HEK293 (cell line): ENCODE measurements around the gene ADAMTSL4.

ENCODE experiments used
- CTCF ChIP-seq: fragments of 450-650 bp; formaldehyde crosslinking; IDR thresholded peaks from 2 replicates; pipeline ENCODE4 v1.5.1; 2016; ENCODE audit warnings: missing biosample characterization, missing genetic modification characterization
- GLI4 ChIP-seq: fragments of 450-650 bp; formaldehyde crosslinking; IDR thresholded peaks from 2 replicates; pipeline ENCODE4 v1.5.1; 2016; ENCODE audit warnings: missing biosample characterization, missing genetic modification characterization
- PRDM1 ChIP-seq: fragments of 450-650 bp; formaldehyde crosslinking; IDR thresholded peaks from 2 replicates; pipeline ENCODE4; 2016; ENCODE audit warnings: missing biosample characterization, missing genetic modification characterization
- ZNF157 ChIP-seq: fragments of 450-650 bp; formaldehyde crosslinking; IDR thresholded peaks from 2 replicates; pipeline ENCODE4 v1.5.1; 2016; ENCODE audit warnings: missing biosample characterization, missing genetic modification characterization
- ZSCAN30 ChIP-seq: fragments of 450-650 bp; IDR thresholded peaks from 2 replicates; pipeline ENCODE4 v1.5.1; 2018; ENCODE audit warnings: missing biosample characterization, mild to moderate bottlenecking, missing genetic modification characterization, moderate library complexity
- TF ChIP-seq, protein P1 (sequence below): IDR thresholded peaks from 2 replicates; pipeline ENCODE4 v1.6.1; 2011; ENCODE audit warnings: mild to moderate bottlenecking, low read depth, low read length, borderline replicate concordance
- TF ChIP-seq, protein P2 (sequence below): fragments of 450-650 bp; formaldehyde crosslinking; conservative IDR thresholded peaks from 2 replicates; pipeline ENCODE4 v1.5.1; 2016; ENCODE audit warnings: low read depth, missing biosample characterization, missing genetic modification characterization

DNA sequence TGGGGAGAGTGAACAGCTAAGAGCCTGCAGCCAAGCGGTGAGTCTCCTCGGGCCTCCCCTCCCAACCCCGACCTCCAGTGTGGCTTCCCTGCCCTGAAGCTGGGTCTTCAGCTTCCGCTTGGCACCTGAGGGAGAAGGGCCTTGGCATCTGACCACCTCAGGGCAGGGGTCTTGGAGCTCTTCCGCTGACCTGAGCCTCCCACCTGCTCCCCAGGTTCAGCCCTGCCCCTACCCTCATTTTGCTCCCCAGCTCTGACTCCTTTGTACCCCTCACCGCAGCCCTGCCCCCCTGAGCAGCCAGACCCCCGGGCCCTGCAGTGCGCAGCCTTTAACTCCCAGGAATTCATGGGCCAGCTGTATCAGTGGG is 4.9 kb downstream of the ADAMTSL4 start:
- TF ChIP-seq ZSCAN30 (no peak), PRDM1 (no peak), CTCF (tag by site-specific recombination) (no peak), ZNF157 (tag by site-specific recombination) (no peak), GLI4 (tag by site-specific recombination) (no peak)
- TF ChIP-seq, protein P1, sequence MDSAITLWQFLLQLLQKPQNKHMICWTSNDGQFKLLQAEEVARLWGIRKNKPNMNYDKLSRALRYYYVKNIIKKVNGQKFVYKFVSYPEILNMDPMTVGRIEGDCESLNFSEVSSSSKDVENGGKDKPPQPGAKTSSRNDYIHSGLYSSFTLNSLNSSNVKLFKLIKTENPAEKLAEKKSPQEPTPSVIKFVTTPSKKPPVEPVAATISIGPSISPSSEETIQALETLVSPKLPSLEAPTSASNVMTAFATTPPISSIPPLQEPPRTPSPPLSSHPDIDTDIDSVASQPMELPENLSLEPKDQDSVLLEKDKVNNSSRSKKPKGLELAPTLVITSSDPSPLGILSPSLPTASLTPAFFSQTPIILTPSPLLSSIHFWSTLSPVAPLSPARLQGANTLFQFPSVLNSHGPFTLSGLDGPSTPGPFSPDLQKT = no peak
- TF ChIP-seq, protein P2, sequence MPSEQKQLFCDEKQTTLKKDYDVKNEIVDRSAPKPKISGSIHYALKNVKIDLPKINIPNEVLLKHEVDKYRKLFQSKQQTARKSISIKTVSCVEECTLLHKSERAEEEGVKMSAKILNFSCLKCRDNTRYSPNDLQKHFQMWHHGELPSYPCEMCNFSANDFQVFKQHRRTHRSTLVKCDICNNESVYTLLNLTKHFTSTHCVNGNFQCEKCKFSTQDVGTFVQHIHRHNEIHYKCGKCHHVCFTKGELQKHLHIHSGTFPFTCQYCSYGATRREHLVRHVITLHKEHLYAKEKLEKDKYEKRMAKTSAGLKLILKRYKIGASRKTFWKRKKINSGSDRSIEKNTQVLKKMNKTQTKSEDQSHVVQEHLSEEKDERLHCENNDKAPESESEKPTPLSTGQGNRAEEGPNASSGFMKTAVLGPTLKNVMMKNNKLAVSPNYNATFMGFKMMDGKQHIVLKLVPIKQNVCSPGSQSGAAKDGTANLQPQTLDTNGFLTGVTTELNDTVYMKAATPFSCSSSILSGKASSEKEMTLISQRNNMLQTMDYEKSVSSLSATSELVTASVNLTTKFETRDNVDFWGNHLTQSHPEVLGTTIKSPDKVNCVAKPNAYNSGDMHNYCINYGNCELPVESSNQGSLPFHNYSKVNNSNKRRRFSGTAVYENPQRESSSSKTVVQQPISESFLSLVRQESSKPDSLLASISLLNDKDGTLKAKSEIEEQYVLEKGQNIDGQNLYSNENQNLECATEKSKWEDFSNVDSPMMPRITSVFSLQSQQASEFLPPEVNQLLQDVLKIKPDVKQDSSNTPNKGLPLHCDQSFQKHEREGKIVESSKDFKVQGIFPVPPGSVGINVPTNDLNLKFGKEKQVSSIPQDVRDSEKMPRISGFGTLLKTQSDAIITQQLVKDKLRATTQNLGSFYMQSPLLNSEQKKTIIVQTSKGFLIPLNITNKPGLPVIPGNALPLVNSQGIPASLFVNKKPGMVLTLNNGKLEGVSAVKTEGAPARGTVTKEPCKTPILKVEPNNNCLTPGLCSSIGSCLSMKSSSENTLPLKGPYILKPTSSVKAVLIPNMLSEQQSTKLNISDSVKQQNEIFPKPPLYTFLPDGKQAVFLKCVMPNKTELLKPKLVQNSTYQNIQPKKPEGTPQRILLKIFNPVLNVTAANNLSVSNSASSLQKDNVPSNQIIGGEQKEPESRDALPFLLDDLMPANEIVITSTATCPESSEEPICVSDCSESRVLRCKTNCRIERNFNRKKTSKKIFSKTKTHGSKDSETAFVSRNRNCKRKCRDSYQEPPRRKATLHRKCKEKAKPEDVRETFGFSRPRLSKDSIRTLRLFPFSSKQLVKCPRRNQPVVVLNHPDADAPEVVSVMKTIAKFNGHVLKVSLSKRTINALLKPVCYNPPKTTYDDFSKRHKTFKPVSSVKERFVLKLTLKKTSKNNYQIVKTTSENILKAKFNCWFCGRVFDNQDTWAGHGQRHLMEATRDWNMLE = no peak
